Measurements from ENCODE around the gene PIP4K2A. TPM values are rescaled to one million over a fixed set of nuclear protein-coding genes. Genes with fewer than 3 reads are reported as not detected.

Gene PIP4K2A
- total RNA-seq, 2 donors from 2014 or later = 3.6 to 7.8 TPM

GRCh38 chr10:22658745-22659410 lies 55.5 kb downstream of the PIP4K2A start:
- ATAC-seq = no peak
- no peaks in the 10 kb centered on the region for H3K4me1 ChIP-seq
- 88 to 92% methylated on average over 7 of the region's 7 CpGs for WGBS, 2 donors

DNA sequence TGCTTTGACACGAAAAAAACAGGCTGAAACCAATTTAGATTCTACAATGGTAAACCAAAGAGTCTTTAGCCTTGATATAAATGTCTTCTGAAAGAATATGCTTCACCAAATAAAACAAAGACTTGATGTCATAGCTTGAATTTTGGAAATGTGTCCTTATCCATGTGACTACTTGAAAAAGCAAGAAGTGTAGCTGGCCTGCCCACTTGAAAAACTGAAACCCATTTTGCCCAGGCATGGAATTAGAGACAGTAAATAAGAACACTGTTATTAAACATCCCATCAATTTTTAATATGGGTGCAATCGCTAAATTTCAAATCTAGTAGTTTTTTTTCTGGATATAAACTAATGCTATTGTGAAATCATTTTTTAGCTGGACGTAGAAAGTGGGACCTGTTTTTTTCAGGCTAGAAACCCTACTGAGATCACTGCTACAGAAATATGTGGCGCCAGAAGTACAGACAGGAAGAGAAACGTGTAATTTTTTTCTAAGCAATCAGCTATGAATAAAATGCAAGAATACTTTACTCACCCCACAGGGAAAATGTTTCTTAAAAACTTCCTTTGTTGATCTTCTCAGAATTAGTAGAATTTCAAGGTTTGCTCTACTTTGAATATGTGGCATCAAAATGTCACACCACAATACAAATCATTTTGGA lies 56.7 kb downstream of the PIP4K2A start:
- intact Hi-C loops (cut with DNase I) = no loop called here
- 60 to 76% methylated on average over 5 of the region's 5 CpGs for WGBS, 2 donors
- Histone ChIP-seq H3K4me3 (no peak overlapping the region), H3K27me3 (no peaks in the 10 kb centered on the region), H3K9me3 (no peaks in the 10 kb centered on the region), H3K27ac (no peak overlapping the region), H3K4me1 (no peaks in the 10 kb centered on the region), H3K36me3 (replicated peaks in 1 of 2; ENCODE audit: insufficient read depth in 1 of 2, low read depth in 2 of 2) (no peaks in the 10 kb centered on the region)
- DNase-seq (no peak), ATAC-seq (no peak)
- TF ChIP-seq, protein P1, sequence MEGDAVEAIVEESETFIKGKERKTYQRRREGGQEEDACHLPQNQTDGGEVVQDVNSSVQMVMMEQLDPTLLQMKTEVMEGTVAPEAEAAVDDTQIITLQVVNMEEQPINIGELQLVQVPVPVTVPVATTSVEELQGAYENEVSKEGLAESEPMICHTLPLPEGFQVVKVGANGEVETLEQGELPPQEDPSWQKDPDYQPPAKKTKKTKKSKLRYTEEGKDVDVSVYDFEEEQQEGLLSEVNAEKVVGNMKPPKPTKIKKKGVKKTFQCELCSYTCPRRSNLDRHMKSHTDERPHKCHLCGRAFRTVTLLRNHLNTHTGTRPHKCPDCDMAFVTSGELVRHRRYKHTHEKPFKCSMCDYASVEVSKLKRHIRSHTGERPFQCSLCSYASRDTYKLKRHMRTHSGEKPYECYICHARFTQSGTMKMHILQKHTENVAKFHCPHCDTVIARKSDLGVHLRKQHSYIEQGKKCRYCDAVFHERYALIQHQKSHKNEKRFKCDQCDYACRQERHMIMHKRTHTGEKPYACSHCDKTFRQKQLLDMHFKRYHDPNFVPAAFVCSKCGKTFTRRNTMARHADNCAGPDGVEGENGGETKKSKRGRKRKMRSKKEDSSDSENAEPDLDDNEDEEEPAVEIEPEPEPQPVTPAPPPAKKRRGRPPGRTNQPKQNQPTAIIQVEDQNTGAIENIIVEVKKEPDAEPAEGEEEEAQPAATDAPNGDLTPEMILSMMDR (IDR thresholded peaks at IDR 0.05) = no peak
- no peak for TF ChIP-seq POLR2A (IDR thresholded peaks at IDR 0.05)

More at GRCh38 chr10:22658745-22659410, 55.5 kb downstream of the PIP4K2A start:
- intact Hi-C loops (cut with DNase I) = no loop called here
- no peaks in the 10 kb centered on the region for H3K9me3 ChIP-seq
- no peak for TF ChIP-seq POLR2A (IDR thresholded peaks at IDR 0.05)
- TF ChIP-seq, protein P1 (IDR thresholded peaks at IDR 0.05) = no peak
- no peak for DNase-seq
- H3K36me3 ChIP-seq (replicated peaks in 1 of 2; ENCODE audit: insufficient read depth in 1 of 2, low read depth in 2 of 2) = no peaks in the 10 kb centered on the region
- no peak overlapping the region for H3K27ac ChIP-seq
- no peaks in the 10 kb centered on the region for H3K27me3 ChIP-seq
- no peak overlapping the region for H3K4me3 ChIP-seq

- ATAC-seq (no peak), DNase-seq (no peak)
- Histone ChIP-seq H3K27ac (no peak overlapping the region), H3K9me3 (no peaks in the 10 kb centered on the region), H3K4me1 (no peaks in the 10 kb centered on the region), H3K36me3 (replicated peaks in 1 of 2; ENCODE audit: insufficient read depth in 1 of 2, low read depth in 2 of 2) (no peaks in the 10 kb centered on the region), H3K4me3 (no peak overlapping the region), H3K27me3 (no peaks in the 10 kb centered on the region)
- TF ChIP-seq POLR2A (IDR thresholded peaks at IDR 0.05) = no peak
- TF ChIP-seq, protein P1 (IDR thresholded peaks at IDR 0.05) = no peak
- intact Hi-C loops (cut with DNase I) = no loop called here
- 63 to 73% methylated on average over 4 of the region's 4 CpGs for WGBS, 2 donors
Observed at GRCh38 chr10:22657024-22657423, 57.4 kb downstream of the PIP4K2A start.

GRCh38 chr10:22656036-22656435 lies 58.3 kb downstream of the PIP4K2A start:
- Histone ChIP-seq H3K36me3 (replicated peaks in 1 of 2; ENCODE audit: insufficient read depth in 1 of 2, low read depth in 2 of 2) (no peaks in the 10 kb centered on the region), H3K4me1 (no peaks in the 10 kb centered on the region), H3K9me3 (no peaks in the 10 kb centered on the region), H3K27me3 (no peaks in the 10 kb centered on the region), H3K27ac (no peak overlapping the region), H3K4me3 (no peak overlapping the region)
- WGBS, 2 donors = 92 to 98% methylated on average over 8 of the region's 8 CpGs
- ATAC-seq = no peak
- DNase-seq = no peak
- intact Hi-C loops (cut with DNase I) = no loop called here
- TF ChIP-seq POLR2A (IDR thresholded peaks at IDR 0.05) = no peak
- TF ChIP-seq, protein P1 (IDR thresholded peaks at IDR 0.05) = no peak

Measured in body of pancreas (tissue), 4 donors.